ENCODE data around the gene CASK.

- no peak for TF ChIP-seq CTCF (IDR thresholded peaks at IDR 0.05; ENCODE audit: low read depth, low read length, poor library complexity, severe bottlenecking)
- no peak for TF ChIP-seq EZH2phosphoT487 (IDR thresholded peaks at IDR 0.05; ENCODE audit: borderline replicate concordance, low read length)
Observed at GRCh38 chrX:41758401-41758800, 165.0 kb downstream of the CASK start.
